LNCaP clone FGC (cell line): ENCODE measurements around the gene KCNF1.
A peak's percentile ranks its signal among the peaks of the same experiment; 100 is the strongest.

ENCODE experiments used
- DNase-seq: peaks from one replicate; pipeline ENCODE4 v3.0.0-alpha.2; 2011; ENCODE audit warnings: low read depth
- H3K4me3 ChIP-seq: 2 replicates; pipeline ENCODE4 v1.5.1; 2011; ENCODE audit warnings: mild to moderate bottlenecking, low read depth, low read length, control low read depth
- TF ChIP-seq, protein P1 (sequence below): IDR thresholded peaks from 2 replicates; pipeline ENCODE4 v1.5.1; 2012; ENCODE audit warnings: mild to moderate bottlenecking; ENCODE audit not compliant: control insufficient read depth, insufficient read depth; ENCODE audit errors: extremely low read depth

KCNF1 gene

DNA sequence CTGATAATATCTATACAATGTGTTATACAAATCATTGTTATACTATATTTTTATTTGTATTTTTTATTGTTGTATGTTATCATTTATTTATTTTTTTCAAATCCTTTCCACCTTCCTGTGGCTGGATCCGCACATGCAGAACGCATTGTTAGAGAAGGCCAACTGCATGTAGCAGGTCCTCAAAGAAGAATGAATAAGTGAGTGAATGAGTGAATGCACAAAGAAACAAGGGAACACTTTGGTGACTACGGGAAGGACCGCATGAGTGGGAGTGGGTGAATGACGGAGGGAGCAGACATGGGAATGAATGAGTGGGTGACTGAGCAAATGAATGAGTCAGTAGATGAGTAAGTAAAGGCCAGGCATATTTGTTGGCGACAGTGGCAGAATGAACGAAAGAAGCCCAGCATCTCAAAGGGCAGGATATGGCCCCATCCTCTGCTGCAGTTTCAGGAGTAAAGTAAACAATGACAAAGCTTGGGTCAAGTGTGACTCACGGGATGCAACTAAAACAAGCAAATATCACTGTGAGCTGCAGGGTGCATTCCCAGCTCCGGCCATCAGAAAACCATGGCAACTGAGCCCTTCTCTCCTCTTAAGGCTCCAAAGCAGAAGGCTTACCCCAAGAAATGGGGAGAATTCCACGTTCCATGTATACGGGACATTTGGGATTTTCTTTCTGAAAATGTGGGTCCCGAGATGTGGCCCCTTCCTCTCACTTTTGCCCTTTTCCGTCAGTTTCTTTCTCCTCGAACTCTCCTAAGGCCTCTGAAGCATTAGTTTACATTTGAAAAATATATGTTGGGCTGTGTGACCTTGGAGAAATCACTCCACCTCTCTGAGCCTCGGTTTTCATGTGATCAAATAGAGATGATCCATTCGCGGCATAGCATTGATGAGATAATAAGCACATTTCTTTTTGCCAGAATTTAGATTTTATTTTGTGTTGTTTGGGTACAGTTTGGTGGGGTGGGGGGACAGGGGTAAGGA, 24.5 kb downstream of the KCNF1 start:
- TF ChIP-seq, protein P1, sequence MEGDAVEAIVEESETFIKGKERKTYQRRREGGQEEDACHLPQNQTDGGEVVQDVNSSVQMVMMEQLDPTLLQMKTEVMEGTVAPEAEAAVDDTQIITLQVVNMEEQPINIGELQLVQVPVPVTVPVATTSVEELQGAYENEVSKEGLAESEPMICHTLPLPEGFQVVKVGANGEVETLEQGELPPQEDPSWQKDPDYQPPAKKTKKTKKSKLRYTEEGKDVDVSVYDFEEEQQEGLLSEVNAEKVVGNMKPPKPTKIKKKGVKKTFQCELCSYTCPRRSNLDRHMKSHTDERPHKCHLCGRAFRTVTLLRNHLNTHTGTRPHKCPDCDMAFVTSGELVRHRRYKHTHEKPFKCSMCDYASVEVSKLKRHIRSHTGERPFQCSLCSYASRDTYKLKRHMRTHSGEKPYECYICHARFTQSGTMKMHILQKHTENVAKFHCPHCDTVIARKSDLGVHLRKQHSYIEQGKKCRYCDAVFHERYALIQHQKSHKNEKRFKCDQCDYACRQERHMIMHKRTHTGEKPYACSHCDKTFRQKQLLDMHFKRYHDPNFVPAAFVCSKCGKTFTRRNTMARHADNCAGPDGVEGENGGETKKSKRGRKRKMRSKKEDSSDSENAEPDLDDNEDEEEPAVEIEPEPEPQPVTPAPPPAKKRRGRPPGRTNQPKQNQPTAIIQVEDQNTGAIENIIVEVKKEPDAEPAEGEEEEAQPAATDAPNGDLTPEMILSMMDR, result no peak
- no peak overlapping the region for H3K4me3 ChIP-seq
- peak; percentile 7 for DNase-seq

DNA sequence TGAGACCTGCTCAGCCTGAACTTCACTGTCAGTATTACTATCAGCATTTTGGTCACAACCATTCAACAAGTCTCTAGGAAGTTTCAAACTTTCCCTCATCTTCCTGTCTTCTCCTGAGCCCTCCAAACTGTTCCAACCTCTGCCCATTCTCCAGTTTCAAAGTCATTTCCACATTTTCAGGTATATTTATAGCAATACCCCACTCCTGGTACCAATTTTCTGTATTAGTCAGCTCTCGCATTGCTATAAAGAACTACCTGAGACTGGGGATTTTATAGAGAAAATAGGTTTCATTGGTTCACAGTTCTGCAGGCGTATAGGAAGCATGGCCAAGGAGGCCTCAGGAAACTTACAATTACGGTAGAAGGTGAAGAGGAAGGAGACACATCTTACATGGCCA, 27.3 kb downstream of the KCNF1 start:
- TF ChIP-seq, protein P1, result no peak
- no peak for DNase-seq
- H3K4me3 ChIP-seq, result no peak overlapping the region

DNA sequence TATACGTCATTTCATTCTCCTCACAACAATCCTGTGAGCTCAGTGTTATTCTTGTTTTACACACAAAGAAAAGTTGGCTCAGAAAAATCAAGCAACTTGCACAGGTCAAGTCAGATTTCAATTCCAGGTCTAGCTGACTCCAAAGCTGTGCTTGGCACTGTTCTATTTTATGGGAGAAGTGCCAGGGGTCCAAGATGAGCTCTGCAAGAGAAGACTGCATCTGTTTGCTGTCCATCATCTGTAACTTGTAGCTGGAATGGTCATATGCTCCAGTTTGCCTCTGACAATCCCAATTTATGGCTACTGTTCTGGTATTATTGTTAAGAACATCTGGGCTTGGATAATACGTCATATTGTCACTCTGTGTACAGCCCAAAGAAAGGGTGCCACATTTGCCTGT, 28.9 kb downstream of the KCNF1 start:
- TF ChIP-seq, protein P1, result no peak
- no peak overlapping the region for H3K4me3 ChIP-seq
- DNase-seq, result no peak

DNA sequence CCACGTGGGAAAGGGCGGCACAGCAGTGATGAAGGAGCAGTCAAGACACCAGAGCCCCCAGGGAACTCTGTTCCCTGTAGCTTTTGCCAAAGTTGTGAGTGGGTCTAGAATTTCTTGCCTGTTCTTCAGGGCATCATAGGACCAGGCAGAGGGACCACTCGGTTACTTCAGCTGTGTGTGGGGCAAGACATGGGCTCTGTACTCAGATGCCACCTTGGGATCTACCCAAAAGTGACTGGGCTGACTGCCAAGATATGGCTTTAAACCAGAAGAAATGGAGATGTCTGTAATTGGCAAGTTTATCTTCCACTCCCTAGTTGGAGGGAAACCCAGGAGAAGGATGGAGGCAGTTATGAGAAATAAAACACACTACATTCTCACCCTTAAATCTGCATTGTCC, 29.6 kb downstream of the KCNF1 start:
- H3K4me3 ChIP-seq, result no peak overlapping the region
- DNase-seq, result no peak
- TF ChIP-seq, protein P1, result no peak

DNA sequence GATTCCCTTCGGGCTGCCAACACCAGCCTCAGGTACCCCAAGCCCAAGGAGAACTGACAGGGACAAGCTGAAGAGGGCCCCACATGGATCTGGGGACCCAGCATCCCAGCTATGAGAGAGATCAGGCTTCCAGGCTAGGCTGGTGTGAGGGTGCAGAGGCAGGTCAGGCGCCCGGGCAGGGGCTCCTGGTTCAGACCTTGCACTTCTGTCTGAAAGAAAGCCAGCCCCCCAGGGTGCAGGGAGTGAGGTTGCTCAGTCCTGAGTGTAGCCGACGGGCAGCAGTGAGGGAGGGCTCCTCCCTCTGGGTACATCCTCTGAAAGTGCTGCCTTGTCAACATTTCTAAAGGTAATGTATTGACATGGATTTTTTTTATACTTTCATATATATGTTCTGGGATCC, 33.1 kb downstream of the KCNF1 start:
- DNase-seq, result no peak
- TF ChIP-seq, protein P1, result no peak
- H3K4me3 ChIP-seq, result no peak overlapping the region

DNA sequence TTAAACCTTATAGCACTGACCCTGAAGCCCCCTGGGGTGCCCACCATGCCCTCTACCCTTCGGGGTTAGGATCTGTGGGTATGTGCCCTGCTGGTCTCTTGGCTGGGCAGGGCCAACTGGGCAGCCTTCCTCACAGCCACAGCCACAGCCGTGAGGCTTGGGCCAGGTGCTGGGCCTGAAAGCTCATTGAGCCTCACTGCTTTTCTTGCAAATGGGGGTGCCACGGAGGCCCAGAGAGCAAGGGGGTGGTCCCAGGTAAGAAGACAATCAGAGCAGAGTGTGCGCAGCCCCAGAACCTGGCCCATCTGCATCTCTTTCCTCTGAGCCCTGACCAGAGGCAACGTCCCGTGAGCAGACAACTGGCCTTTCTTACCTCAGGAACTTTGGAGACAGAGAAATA, 34.7 kb downstream of the KCNF1 start:
- TF ChIP-seq, protein P1, result no peak
- DNase-seq, result no peak
- no peak overlapping the region for H3K4me3 ChIP-seq
